HG03439 (cell line): ENCODE data around the gene HGD.
"Not testable (repeated sequence)": the region's sequence is repeated elsewhere in the genome, so short reads cannot be mapped to it uniquely, and the experiment has no call there.

ENCODE experiments used
- ATAC-seq: cut with Tn5 transposase; IDR thresholded peaks from one replicate; pipeline ENCODE4 v1.9.1; 2021; ENCODE audit warnings: mild to moderate bottlenecking, moderate library complexity; ENCODE audit not compliant: unreplicated experiment

HGD gene

GRCh38 chr3:120640231-120640630 lies 41.8 kb downstream of the HGD start:
- ATAC-seq, result no peak

GRCh38 chr3:120638820-120639219 lies 43.2 kb downstream of the HGD start:
- not testable (repeated sequence) for ATAC-seq

GRCh38 chr3:120637851-120638559 lies 44.0 kb downstream of the HGD start:
- no peak for ATAC-seq

- ATAC-seq, result no peak
Observed at GRCh38 chr3:120636795-120637401, 45.1 kb downstream of the HGD start.

GRCh38 chr3:120634539-120634938 lies 47.5 kb downstream of the HGD start:
- ATAC-seq, result no peak

GRCh38 chr3:120625159-120625586 lies 56.9 kb downstream of the HGD start:
- ATAC-seq, result no peak

- no peak for ATAC-seq
Observed at GRCh38 chr3:120623727-120624093, 58.3 kb downstream of the HGD start.

DNA sequence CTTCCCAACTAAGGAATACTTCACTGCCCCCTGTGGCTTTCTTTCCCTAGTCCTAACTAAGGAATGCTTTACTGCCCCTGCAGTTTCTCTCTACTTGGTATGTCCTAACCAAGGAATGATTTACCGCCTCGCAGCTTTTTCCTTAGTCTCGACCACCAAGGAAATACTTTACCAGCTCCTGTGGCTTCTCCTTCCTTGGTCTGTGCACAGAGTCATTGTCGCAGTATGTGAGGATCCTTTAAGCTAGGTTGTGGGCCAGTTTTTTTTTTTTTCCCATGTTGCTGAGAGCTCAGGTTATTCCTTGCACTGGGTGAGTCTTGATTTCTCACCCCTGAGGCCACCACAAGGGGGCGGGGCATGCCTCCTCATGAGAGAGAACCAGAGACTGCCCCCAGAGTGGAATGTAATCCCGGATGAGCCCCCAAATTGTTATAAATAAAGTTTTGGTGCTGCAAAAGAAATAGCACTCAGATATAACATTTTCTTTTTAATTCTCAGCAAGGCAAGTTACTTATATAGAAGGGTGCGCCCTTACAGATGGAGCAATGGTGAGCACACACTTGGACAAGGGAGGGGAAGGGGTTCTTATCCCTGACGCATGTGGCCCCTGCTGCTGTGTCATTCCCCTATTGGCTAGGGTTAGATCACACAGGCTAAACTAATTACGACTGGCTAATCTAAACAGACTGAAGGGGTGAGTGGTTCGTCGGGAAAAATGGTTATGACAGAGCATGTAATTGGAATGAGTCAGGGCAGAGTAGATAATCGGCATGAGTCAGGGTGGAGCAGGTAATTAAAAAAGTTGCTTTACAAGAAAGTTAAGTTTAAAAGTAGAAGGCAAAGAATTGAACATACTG lies 58.9 kb downstream of the HGD start:
- no peak for ATAC-seq

- ATAC-seq, result no peak
Observed at GRCh38 chr3:120622457-120622856, 59.6 kb downstream of the HGD start.

GRCh38 chr3:120616745-120617144 lies 65.3 kb downstream of the HGD start:
- not testable (repeated sequence) for ATAC-seq

GRCh38 chr3:120615847-120616609 lies 66.0 kb downstream of the HGD start:
- no peak for ATAC-seq

DNA sequence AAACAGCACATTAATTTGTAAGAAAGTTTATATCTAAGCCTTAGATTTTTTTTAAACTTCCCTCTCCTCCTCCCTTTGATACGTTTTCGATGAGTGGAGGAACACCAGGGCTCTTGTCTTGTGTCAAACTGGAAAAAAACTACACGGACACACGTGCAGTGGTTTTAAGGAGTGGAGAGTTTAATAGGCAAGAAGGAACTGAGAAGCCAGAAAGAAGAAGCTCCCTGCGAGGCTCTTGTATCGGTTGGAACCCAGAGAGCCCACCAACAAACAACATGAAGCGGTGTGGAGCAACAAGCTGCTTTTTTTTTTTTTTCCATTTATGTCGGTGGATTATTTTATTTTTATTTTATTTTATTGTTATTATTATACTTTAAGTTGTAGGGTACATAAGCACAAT lies 67.3 kb downstream of the HGD start:
- no peak for ATAC-seq

- ATAC-seq, result no peak
Observed at GRCh38 chr3:120608506-120608905, 73.5 kb downstream of the HGD start.

DNA sequence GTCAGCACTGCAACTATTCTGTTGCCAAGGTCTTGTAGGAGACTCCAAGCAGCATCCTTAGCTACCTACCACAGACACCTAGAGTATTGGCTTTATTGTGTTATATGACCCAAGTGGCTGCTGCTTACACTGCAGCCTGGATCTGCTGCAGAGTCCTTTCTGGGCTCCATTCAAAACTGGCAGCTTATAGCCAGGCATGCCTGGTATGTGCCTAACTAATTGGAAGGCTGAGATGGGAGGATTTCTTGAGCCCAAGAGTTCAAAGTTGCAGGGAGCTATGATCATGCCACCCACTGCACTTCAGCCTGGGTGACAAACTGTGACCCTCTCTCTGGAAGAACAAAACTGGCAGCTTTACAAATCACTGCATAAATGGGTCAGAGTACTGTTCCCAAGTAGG lies 77.3 kb downstream of the HGD start:
- ATAC-seq, result no peak

GRCh38 chr3:120604382-120604781 lies 77.7 kb downstream of the HGD start:
- no peak for ATAC-seq

- ATAC-seq, result no peak
Observed at GRCh38 chr3:120602682-120603081, 79.4 kb downstream of the HGD start.

GRCh38 chr3:120601554-120601953 lies 80.5 kb downstream of the HGD start:
- no peak for ATAC-seq

DNA sequence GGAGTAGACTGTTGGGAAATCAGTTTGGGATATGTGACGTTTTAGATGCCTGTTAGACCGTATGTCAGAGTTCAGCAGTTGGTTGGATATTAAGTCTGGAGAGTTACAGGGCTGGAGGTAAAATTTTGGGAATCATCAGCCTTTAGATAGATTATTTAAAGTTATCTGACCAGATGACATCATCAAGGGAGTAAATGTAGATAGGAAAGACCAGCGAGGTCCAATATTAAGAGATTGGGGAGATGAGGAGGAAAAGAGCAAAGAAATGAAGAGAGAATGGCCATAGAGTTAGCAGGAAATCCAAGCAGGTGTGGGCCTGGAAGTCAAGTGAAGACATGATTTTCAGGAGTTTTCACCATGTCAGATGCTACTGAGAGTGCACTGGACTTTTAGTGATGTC lies 82.8 kb downstream of the HGD start:
- no peak for ATAC-seq

GRCh38 chr3:120597445-120598049 lies 84.5 kb downstream of the HGD start:
- peak; percentile 36 for ATAC-seq

DNA sequence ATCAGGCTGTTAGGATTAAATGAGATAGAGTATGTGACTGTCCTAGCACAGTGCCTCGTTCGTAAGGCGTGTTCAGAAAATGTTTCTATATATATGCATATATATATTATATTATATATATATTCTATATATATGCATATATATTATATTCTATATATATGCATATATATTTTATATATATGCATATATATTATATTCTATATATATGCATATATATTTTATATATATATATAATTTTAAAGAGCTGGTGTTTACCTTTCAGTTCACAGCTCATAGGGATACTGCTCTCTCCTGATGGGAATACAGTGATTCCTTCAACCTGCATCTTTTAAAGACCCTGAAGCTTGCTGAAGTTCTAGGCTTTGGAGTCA lies 85.2 kb downstream of the HGD start:
- ATAC-seq, result no peak
